Activated CD8-positive, alpha-beta memory T cell treated with anti-CD3 and anti-CD28 coated beads, Interleukin-2, amount 50 U/mL, for 48 hours (primary cell): ENCODE data around the gene GLYATL1.
"Not testable (repeated sequence)": the region's sequence is repeated elsewhere in the genome, so short reads cannot be mapped to it uniquely, and the experiment has no call there.

Experiments used
- DNase-seq: peaks from one replicate; pipeline ENCODE4 v3.0.0-alpha.2; 2020

GLYATL1 gene

DNA sequence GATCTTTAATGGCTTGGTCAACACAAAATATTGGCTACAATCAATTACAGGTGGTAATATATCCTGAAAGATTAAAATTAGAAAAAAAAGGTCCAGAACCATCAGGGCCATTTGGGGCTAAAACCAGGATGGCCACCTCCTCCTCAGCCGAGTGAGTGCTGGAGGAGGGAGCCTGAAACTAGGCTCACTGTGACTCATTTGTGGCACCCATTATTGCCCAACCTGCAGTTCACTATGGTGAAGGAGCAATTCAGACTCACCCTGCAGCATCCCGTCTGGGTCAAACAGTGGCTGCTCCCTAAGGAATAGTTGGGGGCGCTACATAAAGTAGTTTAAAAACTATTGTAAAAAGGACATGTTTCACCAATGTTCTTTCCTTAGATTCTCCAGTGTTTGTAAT, 60.7 kb downstream of the GLYATL1 start:
- DNase-seq = no peak

GRCh38 chr11:59002006-59002405, 62.7 kb downstream of the GLYATL1 start:
- not testable (repeated sequence) for DNase-seq
